Activated gamma-delta T cell treated with anti-CD3 and anti-CD28 coated beads, Interleukin-2, amount 50 U/mL, for 16 hours (primary cell): Measurements from ENCODE around the gene EXOC5.

ENCODE experiments used
- DNase-seq: peaks from one replicate; pipeline ENCODE4 v3.0.0-alpha.2; 2020; ENCODE audit warnings: low read depth

The EXOC5 gene

DNA sequence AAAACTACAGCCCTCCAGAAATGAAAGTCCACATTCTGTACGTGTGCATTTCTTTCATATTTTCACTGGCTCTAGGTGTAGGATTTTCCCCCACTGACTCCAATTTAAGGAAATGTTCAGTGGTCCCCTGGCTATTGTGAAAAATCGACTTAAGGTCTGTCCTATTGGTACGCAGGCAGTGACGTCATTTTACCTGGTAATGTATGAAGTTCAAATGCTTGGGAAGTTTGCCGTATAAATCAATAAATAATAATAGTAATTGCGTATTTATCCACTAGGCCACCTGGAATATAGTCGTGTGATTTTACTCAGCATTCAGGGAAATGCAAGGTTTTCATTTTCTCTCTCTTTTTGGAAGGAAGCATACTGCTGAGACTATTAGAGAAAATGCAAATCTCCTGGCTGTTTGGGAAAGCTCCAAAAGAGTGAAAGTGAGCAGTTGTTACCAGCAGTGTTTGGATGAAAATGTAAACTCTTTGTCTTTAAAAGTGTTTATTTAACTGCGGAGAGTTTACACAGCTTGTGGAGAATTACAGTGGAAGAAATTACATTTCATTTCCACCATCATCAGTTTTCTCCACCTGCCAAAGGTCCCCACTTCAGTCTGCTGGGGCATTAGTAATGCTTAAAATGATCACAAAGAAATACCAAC lies 107.0 kb downstream of the EXOC5 start:
- DNase-seq: no peak

- DNase-seq: no peak
These were observed 108.4 kb downstream of the EXOC5 start for GRCh38 chr14:57160333-57160732.

DNA sequence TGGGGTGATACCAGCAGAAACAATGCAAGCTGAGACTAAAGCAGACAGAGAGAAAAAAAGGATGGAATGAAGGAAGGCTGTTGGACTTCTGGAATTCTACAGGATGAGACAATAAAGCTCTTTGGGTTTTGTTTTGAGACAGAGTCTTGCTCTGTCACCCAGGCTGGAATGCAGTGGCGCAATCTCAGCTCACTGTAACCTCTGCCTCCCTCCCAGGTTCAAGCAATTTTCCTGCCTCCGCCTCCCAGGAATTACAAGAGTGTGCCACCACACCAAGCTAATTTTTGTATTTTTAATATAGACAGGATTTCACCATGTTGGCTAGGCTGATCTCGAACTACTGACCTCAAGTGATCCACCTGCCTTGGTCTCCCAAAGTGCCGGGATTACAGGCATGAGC lies 115.4 kb downstream of the EXOC5 start:
- DNase-seq: no peak
